Measurements from ENCODE around the gene MT3.
A peak's percentile ranks its signal among the peaks of the same experiment; 100 is the strongest.

MT3 gene

GRCh38 chr16:56625943-56626654 is 36.8 kb downstream of the MT3 start:
- POLR2A ChIA-PET, result interaction anchor here (0.6 kb wide), 1 partner anchor 9 kb away, joined by 3 read pairs; no protein-coding TSS in a partner anchor
- no peak for TF ChIP-seq CTCF (IDR thresholded peaks at IDR 0.05; ENCODE audit: control extremely low read depth, extremely low read depth, low read depth, missing control alignments)
- CTCF ChIA-PET, result interaction anchor here (1.0 to 1.5 kb wide), 6 partner anchors 8 to 240 kb away, joined by 3 to 4 read pairs (median 4); no protein-coding TSS in a partner anchor
- DNase-seq (ENCODE audit: extremely low spot score), result no peak

- POLR2A ChIA-PET, result no interaction called here
- TF ChIP-seq CTCF (IDR thresholded peaks at IDR 0.05; ENCODE audit: control extremely low read depth, extremely low read depth, low read depth, missing control alignments), result no peak
- no peak for DNase-seq (ENCODE audit: extremely low spot score)
- CTCF ChIA-PET, result interaction anchor here (1.0 to 1.5 kb wide), 4 partner anchors 9 to 240 kb away, joined by 3 to 4 read pairs (median 3); no protein-coding TSS in a partner anchor
Observed at GRCh38 chr16:56626685-56627084, 37.4 kb downstream of the MT3 start.

- ChIA-PET CTCF (interaction anchor here (1.2 to 1.4 kb wide), 3 partner anchors 14 to 52 kb away, joined by 3 to 5 read pairs (median 4); no protein-coding TSS in a partner anchor), POLR2A (no interaction called here)
- no peak for TF ChIP-seq CTCF (IDR thresholded peaks at IDR 0.05; ENCODE audit: control extremely low read depth, extremely low read depth, low read depth, missing control alignments)
- DNase-seq (ENCODE audit: extremely low spot score), result no peak
Observed at GRCh38 chr16:56628486-56629350, 39.4 kb downstream of the MT3 start.

- ChIA-PET POLR2A (no interaction called here), CTCF (interaction anchor here (0.8 to 1.4 kb wide), 3 partner anchors 29 to 53 kb away, joined by 3 to 5 read pairs (median 3); no protein-coding TSS in a partner anchor)
- DNase-seq (ENCODE audit: extremely low spot score), result no peak
- no peak for TF ChIP-seq CTCF (IDR thresholded peaks at IDR 0.05; ENCODE audit: control extremely low read depth, extremely low read depth, low read depth, missing control alignments)
Observed at GRCh38 chr16:56629531-56629930, 40.2 kb downstream of the MT3 start.

- no peak for TF ChIP-seq CTCF (IDR thresholded peaks at IDR 0.05; ENCODE audit: control extremely low read depth, extremely low read depth, low read depth, missing control alignments)
- DNase-seq (ENCODE audit: extremely low spot score), result peak; percentile 75
- ChIA-PET POLR2A (no interaction called here), CTCF (interaction anchor here (0.7 to 1.2 kb wide), 5 partner anchors 9 to 73 kb away, joined by 3 to 4 read pairs (median 3); no protein-coding TSS in a partner anchor)
Observed at GRCh38 chr16:56630134-56630533, 40.8 kb downstream of the MT3 start.

GRCh38 chr16:56631197-56631596 is 41.9 kb downstream of the MT3 start:
- POLR2A ChIA-PET, result no interaction called here
- DNase-seq (ENCODE audit: extremely low spot score), result no peak
- CTCF ChIA-PET, result interaction anchor here (0.7 to 1.2 kb wide), 3 partner anchors 11 to 71 kb away, joined by 3 to 4 read pairs (median 3); no protein-coding TSS in a partner anchor
- no peak for TF ChIP-seq CTCF (IDR thresholded peaks at IDR 0.05; ENCODE audit: control extremely low read depth, extremely low read depth, low read depth, missing control alignments)

Data from GM10248 (cell line).